NCI-H1092 treated with DMSO at 0.1 percent for 48 hours (cell line): ENCODE data around the gene EPN2.

Experiments used
- DNase-seq: peaks from one replicate; lab custom pipeline; 2025; lab: John Stamatoyannopoulos, UW

EPN2 gene

DNA sequence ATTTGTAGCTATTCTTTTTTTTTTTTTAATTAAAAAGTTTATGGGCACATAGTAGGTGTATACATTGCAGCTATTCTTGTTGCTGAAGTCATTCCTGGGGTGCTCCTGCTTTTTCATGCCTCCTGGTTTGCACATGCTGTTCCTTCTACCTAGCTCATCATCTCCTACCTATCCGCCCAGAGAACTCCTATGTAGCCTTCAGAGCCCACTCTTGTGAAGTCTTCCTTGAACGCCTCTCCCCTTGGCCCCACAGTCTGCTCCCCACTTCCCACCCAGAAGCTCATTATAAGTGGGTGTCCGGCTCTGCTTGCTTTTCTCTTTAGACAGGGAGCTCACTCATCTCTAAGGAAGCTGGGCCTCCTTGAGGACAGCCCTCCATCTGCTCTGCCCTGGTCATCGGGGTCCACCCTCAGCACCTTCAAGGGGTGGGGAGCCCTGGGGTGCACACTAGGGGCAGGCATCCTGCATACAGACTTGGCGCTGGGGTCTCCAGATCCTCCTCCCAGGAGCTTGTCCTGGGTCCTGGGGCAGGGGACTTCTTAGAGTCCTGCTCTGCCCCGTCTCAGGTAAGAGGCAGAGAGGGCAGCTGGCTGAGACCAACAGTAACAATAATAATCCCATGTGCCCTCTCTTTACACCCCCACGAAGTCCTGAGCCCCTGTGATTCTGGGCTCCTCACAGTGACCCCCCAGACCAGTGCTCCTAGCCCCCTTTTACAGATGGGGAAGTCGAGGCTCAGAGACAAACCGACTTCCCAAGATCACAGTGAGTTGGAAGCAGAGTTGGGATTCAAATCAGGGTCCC lies 128.9 kb downstream of the EPN2 start:
- no peak for DNase-seq

DNA sequence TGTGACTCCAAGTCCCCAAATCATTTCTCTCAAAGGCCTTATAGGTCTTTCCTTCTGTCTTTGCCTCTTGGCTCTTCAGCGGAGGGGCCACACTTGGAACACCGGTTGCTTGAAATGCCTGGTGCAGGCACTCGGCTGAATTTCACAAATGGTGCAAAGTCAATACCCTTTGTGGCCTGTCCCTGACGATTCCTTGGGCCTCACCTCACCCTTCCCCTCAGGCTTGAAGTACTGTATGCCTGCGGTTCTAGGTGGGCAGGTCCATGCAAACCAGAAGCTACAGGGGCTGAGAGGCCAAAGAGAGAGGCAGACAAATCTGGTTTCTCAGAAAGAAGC lies 129.4 kb downstream of the EPN2 start:
- no peak for DNase-seq

DNA sequence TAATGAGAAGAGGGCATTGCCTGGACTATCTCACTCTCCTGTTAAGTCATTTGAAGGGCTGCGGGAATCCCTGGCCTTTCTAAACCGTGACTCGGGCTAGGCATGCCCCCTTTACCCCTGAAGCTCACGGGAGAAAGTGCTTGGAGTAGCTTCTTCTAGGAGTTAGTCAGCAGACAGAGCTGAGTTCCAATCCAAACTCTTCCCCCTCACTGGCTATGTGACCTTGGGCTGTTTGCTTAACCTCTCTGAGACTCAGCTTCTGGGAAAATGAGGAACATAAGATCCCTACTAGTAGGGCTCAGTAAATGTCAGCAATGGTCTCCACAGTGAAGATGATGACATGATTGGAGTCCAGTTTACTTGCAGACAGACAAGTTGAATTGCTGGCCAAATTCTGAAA lies 131.1 kb downstream of the EPN2 start:
- DNase-seq = no peak

DNA sequence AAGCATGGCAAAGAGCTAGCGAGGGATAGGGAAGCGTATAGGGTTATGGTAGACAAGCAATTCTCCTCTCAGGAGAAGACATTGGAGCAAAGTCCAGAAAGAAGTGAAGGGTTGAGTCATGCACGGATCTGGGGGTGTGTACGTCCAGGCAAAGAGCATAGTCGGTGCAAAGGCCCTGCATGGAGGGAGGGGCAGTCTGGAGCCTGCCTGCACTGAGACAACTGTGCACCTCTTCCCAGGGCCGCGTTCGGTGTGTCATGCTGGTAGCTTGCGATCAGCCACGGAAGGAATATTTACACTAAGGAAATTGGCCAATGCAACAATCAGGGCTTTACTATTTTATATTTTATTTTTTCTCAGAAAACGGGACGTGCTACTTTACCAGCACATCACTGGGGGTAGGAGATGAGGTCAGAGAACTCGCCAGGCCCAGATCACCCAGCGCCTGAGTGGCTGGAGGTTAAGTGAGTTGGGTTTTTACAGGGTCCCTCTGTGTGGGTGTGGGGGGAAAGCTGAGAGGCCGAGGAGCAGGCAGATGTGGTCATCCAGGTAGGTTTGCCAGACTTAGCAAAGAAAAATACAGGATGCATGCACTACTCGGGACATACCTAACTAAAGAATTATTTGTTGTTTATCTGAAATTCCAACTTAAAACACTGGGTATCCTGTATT lies 132.1 kb downstream of the EPN2 start:
- DNase-seq = no peak

DNA sequence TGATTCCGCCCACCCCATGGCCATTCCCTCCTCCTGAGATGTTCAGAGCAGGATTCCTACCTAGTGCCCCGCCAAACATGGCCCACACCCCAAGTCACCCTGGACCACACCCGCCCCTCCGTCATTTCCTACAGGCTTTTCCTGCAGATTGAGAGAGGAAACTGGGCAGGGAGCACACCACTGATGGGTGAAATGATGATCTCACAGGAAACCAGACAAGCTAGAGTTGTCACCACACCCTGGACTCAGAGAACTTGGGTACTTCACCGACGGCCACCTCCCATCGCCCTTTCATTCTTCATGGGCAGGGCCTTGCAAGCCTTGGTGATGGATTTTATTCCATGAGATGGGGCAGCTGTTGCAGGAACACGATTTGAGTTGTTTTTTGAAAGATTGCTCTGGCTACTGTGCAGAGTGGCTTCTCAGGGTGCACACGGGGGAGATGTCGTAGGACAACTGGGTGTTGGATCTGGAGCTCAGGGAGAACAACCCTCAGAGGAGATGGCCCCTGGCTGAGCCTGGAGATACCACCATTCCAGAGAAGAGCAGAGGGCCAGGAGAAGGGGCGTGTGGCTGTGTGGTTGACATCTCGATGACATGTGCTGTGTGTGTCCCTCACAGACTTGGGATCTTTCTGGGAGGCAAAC lies 132.8 kb downstream of the EPN2 start:
- no peak for DNase-seq

DNA sequence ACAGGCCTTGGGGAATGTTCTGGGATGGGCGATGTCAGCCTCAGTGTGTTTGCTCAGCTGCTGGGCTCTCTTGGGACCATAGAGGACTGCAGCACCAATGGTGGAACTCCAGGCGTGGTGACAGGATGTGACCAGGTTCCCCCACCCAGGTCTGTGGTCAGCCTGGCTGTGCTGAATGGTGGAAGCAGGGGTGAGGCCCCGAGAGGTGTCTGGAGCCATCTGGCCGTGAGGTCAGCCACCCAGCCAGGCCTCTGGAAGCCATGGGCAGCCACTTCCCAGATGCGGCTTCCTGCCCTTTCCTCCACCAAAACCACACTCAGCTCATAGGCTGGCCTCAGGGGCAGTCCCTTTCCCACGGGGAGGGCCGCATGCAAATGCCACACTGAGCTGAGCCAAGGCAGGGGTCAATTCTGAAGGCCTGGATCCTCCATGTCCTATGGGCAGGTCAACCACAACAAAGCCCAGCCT lies 133.4 kb downstream of the EPN2 start:
- DNase-seq = no peak

DNA sequence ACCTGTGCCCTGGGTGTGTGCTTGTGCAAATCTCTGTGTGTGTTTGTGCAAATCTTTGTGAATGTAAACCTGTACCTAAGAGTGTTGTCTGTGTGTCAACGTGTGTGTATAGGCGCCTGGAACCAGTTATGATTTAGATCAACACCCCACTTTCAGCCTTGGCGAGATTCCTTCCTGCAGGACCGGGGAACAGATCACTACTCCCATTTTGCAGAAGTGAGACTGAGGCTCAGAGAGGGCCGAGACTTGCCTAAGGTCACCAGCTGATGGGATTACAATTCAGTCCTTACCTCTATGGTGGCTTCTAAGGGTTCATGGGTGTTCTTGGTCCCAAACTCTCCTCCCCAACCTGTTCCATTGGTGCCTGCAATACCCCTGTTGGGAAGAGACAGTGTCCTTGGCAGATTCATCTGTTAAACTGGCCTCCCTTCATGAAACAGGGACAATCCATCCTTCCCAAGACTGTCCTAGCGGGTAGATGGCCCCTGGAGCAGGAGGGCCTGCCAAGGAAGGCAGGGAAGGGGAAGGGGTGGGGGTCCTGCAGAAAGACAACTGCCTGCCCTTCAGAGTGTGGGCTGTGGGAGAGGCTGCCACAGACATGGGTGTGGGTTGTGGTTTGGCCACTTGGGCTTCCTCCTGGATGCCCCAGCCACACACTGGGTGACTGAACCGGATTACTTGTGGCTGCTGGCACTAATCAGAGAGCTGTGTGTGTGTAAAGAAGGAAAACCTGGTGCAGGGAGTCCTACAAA lies 134.3 kb downstream of the EPN2 start:
- no peak for DNase-seq

DNA sequence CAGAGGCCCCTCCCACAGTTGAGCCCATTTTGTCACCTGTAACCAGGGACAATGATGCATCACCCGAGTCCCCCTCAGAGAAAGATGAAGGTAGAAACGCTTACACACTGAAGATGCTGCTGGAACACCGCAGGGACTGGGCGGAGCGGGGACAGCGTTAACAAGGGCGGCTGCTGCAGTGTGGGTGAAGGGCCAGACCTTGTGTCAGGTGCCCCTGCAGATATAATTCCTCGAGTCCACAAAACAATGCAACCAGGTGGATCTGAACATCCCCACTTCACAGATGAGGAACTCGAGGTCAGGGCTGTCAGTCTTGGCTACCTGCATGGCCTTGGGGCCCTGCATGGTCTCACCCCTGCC lies 134.8 kb downstream of the EPN2 start:
- no peak for DNase-seq

DNA sequence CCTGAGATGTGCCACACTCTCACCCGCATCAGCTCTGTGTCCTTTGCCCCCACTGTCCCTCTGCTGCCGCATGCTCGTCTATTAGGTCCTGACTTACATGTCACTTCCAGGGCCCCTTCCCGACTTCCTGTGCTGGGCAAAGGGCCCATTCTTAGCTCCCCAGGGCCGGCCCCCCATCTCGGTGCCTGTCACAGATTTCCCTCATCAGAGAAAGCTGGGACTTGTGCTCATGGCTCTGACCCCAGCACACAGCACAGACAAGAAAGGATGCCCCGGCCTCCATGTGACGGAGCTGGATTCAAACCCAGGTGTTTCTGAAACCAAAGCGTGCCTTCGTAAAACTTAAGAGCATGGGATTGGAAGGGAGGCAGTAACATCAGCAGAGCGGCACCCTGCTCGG lies 135.3 kb downstream of the EPN2 start:
- DNase-seq = no peak

DNA sequence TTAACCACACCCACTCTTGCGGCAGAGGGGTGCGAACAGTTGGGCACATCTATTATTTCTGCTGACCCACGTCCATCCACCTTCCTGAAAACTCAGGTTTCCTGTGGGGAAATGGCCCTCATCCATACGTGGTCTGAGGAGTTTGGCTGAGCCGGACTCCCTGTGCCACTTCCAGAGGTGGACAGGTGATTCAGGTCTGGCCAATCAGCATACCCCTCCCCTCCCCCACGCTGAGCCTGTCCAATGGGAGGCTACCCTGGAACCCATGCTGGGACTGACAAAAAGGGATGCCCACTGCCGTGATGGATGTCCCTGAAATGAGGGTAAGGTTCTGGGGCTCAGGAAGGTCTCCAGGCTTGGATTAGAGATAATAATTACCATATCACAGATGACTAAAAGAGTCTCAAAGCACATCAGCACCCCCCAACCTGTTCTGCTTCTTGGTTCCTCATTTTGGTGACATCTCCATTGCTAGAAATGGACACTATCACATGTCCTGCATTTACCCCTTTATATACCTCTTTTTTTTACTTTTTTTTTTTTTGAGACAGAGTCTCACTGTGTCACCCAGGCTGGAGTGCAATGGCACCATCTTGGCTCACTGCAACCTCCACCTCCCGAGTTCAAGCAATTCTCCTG lies 135.8 kb downstream of the EPN2 start:
- DNase-seq = no peak

DNA sequence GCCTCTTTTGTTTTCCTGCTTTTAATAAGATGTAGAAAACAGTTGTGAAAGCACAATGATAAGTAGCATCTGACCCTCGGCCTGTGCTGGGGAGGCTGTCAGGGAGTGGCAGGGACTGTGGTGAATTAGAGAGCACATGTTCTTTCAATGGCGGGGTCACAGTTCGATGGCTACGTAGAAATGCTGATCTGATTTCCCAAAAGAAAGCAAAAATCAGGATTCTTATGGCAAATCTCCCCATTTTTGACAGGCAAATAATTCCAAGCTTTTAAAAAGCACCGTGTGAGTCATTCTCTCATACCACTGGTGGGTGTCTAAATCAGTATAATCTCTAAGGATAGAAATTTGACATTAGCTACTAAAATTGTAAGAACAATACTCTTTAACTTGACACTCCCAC lies 137.0 kb downstream of the EPN2 start:
- DNase-seq = no peak

DNA sequence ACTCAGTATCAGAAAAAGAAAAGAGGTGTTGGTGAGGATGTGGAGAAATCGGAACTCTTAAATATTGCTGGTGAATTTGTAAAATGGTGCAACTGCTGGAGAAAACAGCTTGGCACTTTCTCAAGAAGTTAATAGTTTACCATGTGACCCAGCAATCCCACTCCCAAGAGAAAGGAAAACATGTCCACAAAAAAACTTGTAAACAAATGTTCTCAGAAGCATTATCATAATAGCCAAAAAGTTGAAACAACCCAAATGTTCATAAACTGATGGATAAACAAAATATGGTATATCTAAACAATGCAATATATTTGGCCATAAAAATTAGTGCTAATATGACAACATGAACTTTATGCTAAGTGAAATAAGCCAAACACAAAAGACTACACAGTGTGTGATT lies 138.6 kb downstream of the EPN2 start:
- no peak for DNase-seq

DNA sequence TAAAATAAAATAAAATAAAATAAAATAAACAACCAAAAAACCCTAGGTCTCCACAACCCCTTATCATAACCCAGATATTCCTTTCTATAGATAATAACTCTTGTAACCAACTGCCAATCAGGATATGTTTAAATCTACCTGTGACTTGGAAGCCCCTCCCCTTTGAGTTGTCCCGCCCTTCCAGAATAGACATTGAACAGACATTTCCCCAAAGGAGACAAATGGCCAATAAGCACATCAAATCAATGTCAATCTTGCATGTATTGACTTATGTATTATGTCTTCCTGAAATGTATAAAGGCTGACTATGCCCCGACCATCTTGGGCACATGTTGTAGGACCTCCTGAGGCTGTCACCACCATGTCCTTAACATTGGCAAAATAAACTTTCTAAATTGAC lies 139.6 kb downstream of the EPN2 start:
- DNase-seq = no peak

DNA sequence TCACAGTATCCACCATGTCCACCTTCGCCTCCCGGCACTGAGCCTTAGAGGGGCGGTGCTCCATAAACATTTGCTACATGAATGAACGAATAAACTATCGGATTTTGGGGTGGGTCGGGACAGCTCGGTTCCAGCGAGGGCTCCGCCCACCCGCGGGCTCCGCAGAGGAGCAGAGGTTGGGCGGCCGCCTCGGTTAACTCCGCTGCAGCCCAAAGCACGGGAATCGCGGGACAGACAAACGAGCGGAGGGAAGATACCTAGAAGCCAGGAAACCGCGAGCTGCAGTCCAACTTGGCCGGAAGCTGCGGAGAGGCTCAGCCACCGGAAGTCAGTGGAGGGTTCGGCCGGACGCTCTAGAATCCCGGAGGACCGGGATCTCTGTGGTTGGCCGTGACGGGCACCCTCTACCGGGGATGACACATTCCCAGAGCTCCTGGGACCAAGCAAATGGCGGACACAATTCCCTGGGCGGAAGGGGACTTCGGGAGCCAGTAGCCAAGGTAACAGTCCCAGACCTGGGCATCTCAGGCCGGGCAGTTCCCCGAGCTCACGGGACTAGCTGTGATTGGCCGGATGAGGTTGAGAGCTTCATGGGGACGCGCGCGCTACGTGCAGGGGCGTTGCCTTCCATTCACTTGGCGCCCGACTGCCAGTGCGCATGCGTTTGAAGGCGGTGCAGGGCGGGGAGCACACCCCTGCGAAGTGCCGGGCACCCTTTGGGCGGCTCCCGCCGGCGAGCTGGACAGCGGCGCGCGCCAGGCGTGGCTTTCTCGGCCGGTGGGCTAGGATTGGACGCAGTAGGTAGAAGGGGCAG lies 140.6 kb downstream of the EPN2 start:
- peak; percentile 96 for DNase-seq

DNA sequence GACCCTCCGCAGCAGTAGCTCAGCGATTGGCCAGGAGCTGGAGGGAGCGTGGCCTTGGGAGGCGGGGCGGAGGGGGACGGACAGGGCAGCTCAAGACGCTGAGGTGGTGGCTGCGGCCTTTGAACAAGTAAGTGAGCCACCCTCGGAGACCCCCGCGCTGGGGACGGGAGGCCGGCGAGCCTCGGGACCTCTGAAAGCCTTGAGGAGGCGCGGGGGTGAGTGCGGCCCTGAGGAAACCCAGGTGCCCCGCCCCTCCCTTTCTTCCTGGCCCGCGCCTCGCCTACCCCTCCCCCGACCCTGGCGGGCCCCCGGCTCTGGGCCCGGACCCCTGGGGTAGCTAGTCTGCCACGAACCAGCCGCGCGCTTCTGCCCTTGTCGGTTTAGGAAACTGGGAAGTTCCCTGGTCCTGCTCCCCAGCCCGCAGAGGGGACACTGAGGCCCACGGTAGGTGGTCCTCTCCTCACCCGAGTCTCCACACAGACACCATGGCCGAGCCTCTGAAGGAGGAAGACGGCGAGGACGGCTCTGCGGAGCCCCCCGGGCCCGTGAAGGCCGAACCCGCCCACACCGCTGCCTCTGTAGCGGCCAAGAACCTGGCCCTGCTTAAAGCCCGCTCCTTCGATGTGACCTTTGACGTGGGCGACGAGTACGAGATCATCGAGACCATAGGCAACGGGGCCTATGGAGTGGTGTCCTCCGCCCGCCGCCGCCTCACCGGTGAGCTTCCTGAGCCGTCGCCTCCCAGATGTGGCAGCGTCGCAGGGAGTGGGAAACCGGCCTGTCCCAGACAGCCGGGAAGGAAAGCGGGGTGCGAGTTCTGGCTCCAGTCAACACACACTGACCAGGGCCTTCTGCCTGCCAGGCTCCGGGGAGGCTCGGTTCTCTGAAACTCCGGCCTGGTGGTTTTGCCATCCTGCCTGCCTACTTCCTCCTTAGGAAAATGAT lies 141.5 kb downstream of the EPN2 start, which contains the start of gene MAPK7:
Gene MAPK7, plus strand, starts transcription at position 83 of the 945 bp plus-strand sequence. Its CDS starts 403 bp downstream, at position 486.
- DNase-seq = no peak

DNA sequence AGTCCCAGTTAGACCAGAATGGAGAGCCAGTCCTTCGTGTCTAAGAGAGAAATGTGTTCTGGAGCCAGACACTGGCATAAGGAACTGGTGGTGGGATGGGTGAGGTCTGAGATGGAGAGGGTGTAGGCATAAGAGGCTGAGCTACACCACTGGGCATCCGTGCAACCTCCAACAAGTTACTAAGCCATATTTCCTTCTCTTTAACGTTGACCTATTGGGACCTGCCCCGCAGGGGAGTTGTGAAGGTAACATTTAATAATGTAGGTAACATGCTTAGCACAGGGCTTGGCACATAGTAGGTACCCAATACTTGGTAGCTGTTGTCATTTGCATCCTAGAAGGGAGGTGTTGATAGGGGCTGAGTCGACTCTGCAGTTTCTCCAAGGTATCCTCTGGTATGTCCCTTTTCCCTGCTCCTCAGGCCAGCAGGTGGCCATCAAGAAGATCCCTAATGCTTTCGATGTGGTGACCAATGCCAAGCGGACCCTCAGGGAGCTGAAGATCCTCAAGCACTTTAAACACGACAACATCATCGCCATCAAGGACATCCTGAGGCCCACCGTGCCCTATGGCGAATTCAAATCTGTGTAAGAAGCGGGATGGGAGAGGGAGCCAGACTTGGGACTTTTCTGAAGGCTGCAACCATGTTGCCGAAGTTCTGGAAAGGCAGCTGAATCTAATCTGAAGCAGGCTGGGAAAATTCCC lies 142.3 kb downstream of the EPN2 start:
- no peak for DNase-seq

DNA sequence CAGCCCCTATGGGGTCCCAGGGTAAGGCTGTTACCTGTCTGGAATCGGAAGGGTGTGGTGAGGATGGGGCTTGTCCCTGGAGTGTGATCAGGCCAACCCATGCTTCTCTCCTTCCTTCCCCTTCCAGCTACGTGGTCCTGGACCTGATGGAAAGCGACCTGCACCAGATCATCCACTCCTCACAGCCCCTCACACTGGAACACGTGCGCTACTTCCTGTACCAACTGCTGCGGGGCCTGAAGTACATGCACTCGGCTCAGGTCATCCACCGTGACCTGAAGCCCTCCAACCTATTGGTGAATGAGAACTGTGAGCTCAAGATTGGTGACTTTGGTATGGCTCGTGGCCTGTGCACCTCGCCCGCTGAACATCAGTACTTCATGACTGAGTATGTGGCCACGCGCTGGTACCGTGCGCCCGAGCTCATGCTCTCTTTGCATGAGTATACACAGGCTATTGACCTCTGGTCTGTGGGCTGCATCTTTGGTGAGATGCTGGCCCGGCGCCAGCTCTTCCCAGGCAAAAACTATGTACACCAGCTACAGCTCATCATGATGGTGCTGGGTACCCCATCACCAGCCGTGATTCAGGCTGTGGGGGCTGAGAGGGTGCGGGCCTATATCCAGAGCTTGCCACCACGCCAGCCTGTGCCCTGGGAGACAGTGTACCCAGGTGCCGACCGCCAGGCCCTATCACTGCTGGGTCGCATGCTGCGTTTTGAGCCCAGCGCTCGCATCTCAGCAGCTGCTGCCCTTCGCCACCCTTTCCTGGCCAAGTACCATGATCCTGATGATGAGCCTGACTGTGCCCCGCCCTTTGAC lies 143.5 kb downstream of the EPN2 start:
- no peak for DNase-seq

DNA sequence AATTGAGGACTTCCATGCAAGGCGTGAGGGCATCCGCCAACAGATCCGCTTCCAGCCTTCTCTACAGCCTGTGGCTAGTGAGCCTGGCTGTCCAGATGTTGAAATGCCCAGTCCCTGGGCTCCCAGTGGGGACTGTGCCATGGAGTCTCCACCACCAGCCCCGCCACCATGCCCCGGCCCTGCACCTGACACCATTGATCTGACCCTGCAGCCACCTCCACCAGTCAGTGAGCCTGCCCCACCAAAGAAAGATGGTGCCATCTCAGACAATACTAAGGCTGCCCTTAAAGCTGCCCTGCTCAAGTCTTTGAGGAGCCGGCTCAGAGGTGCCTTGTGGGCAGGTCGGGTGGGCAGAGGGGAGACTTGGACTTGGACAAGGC lies 144.2 kb downstream of the EPN2 start:
- DNase-seq = no peak
